GM21447 (cell line): ENCODE measurements around the gene TNNC2.

Experiments
- ATAC-seq: cut with Tn5 transposase; IDR thresholded peaks from one replicate; pipeline ENCODE4 v1.9.1; 2021; ENCODE audit not compliant: unreplicated experiment

TNNC2 gene

GRCh38 chr20:45782890-45783289 lies 44.2 kb downstream of the TNNC2 start:
- ATAC-seq = no peak

GRCh38 chr20:45781391-45781931 lies 45.7 kb downstream of the TNNC2 start:
- ATAC-seq = no peak

- no peak for ATAC-seq
Measured at GRCh38 chr20:45780159-45780558, 47.0 kb downstream of the TNNC2 start.

- ATAC-seq = no peak
Measured at GRCh38 chr20:45779011-45779915, 47.8 kb downstream of the TNNC2 start.

- no peak for ATAC-seq
Measured at GRCh38 chr20:45776931-45777330, 50.2 kb downstream of the TNNC2 start.

- no peak for ATAC-seq
Measured at GRCh38 chr20:45775411-45775810, 51.7 kb downstream of the TNNC2 start.

DNA sequence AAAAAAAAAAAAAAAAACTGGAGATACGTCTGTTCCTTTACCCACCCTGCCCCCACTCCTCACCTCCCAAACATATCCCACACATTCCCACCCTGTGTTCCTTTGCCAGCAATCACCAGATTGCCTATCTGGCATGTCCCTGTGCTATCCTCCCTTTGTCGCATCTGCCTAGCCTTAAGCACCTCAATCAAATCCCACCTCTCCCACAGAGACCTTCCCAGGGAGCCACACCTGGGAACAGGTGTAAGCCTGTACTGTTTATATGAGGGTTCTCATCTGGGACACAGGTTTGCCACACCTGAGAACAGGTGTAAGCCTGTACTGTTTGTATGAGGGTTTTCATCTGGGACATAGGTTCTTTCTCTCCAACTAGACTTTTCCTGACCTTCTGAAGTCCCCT lies 52.2 kb downstream of the TNNC2 start:
- no peak for ATAC-seq
